Vagina (tissue), 2 donors: ENCODE results near the gene CASP4. TPM values are rescaled to one million over a fixed set of nuclear protein-coding genes. Genes with fewer than 3 reads are reported as not detected.

Experiments used
- DNase-seq, 2 donors: peaks; one replicate each; pipeline ENCODE4 v3.0.0-alpha.2; 2017; ENCODE audit errors: extremely low spot score in 2 of 2
- H3K27ac ChIP-seq: fragments of 200-600 bp; sonication (generic); one replicate; pipeline ENCODE4 v1.5.1; 2019
- H3K27me3 ChIP-seq: fragments of 200-600 bp; sonication (generic); one replicate; pipeline ENCODE4 v1.5.1; 2019
- H3K36me3 ChIP-seq, 2 donors: fragments of 200-600 bp; sonication (generic); one replicate each; pipeline ENCODE4 v1.5.1; 2017 to 2019
- H3K4me1 ChIP-seq: fragments of 200-600 bp; sonication (generic); one replicate; pipeline ENCODE4 v1.5.1; 2019
- H3K4me3 ChIP-seq, 2 donors: fragments of 200-600 bp; sonication (generic); 1 replicate in 1 of 2; 2 replicates in 1 of 2; pipeline ENCODE4 v1.5.1; 2016 to 2019
- H3K9me3 ChIP-seq: fragments of 200-600 bp; sonication (generic); one replicate; pipeline ENCODE4 v1.5.1; 2019
- CTCF ChIP-seq, 3 experiments: fragments of 450-650 bp in 2 of 3; fragments of 200-600 bp in 1 of 3; sonication (generic) in 1 of 3; IDR thresholded peaks; one replicate each; pipeline ENCODE4 v1.5.1; 2017 to 2019; ENCODE audit warnings: antibody characterized with exemption in 3 of 3, mild to moderate bottlenecking in 2 of 3, moderate library complexity in 2 of 3
- POLR2A ChIP-seq, 2 donors: fragments of 450-650 bp; IDR thresholded peaks; one replicate each; pipeline ENCODE4 v1.6.1; 2017; ENCODE audit warnings: antibody characterized with exemption in 2 of 2, mild to moderate bottlenecking in 2 of 2, moderate library complexity in 2 of 2
- POLR2AphosphoS5 ChIP-seq, 2 donors: sonication (generic); formaldehyde crosslinking; IDR thresholded peaks; one replicate each; pipeline ENCODE4 v1.9.0; 2017; ENCODE audit warnings: antibody characterized with exemption in 2 of 2, mild to moderate bottlenecking in 2 of 2, low read depth in 1 of 2; ENCODE audit not compliant: insufficient read depth in 1 of 2
- intact Hi-C: fragments of 100-400 bp; cut with DNase I; formaldehyde crosslinking; loops from one replicate; pipeline ENCODE4 v1.15.1; 2023
- total RNA-seq: library from RNA; depleted of rRNA; stranded (reverse); fragments of >200 nt; gene quantifications from one replicate; pipeline ENCODE4 v1.2.3, GENCODE V29; 2016

Gene CASP4
- total RNA-seq, 1 donor from 2014 or later: 70.2 TPM

GRCh38 chr11:104968856-104969776, 742 bp upstream of the CASP4 start:
- Histone ChIP-seq H3K36me3 (no peaks in the 10 kb centered on the region), H3K27me3 (no peaks in the 10 kb centered on the region), H3K4me1 (peaks cover 29% of the 10 kb centered on the region), H3K9me3 (peaks cover 3% of the 10 kb centered on the region), H3K27ac (peak overlapping the region; percentile 85), H3K4me3 (peak overlapping the region; percentile 56 to 62)
- TF ChIP-seq POLR2AphosphoS5 (IDR thresholded peaks at IDR 0.05; ENCODE audit: insufficient read depth in 1 of 2, low read depth in 1 of 2) (no peak), POLR2A (IDR thresholded peaks at IDR 0.05) (no peak), CTCF (IDR thresholded peaks at IDR 0.05) (no peak)
- intact Hi-C loops: no loop called here
- DNase-seq: peak in 1 of 2 donors; percentile 87

- TF ChIP-seq POLR2A (IDR thresholded peaks at IDR 0.05) (no peak), CTCF (IDR thresholded peaks at IDR 0.05) (no peak), POLR2AphosphoS5 (IDR thresholded peaks at IDR 0.05; ENCODE audit: insufficient read depth in 1 of 2, low read depth in 1 of 2) (no peak)
- Histone ChIP-seq H3K27me3 (no peaks in the 10 kb centered on the region), H3K36me3 (no peaks in the 10 kb centered on the region), H3K9me3 (peaks cover under 1% of the 10 kb centered on the region), H3K4me1 (peaks cover 37% of the 10 kb centered on the region), H3K4me3 (peak overlapping the region; percentile 56 to 62), H3K27ac (peak overlapping the region; percentile 85)
- no peak for DNase-seq
- intact Hi-C loops: no loop called here
These were observed 630 bp downstream of the CASP4 start for GRCh38 chr11:104967534-104968354.

- Histone ChIP-seq H3K27ac (no peak overlapping the region), H3K9me3 (no peaks in the 10 kb centered on the region), H3K27me3 (no peaks in the 10 kb centered on the region), H3K4me3 (no peak overlapping the region), H3K4me1 (peaks cover 43% of the 10 kb centered on the region), H3K36me3 (no peaks in the 10 kb centered on the region)
- TF ChIP-seq POLR2A (IDR thresholded peaks at IDR 0.05): no peak
- TF ChIP-seq CTCF (IDR thresholded peaks at IDR 0.05): no peak
- TF ChIP-seq POLR2AphosphoS5 (IDR thresholded peaks at IDR 0.05; ENCODE audit: insufficient read depth in 1 of 2, low read depth in 1 of 2): no peak
- DNase-seq: no peak
- intact Hi-C loops: no loop called here
These were observed 2.6 kb downstream of the CASP4 start for GRCh38 chr11:104965735-104966134.

GRCh38 chr11:104964247-104964646, 4.1 kb downstream of the CASP4 start:
- Histone ChIP-seq H3K27ac (no peak overlapping the region), H3K4me1 (peaks cover 42% of the 10 kb centered on the region), H3K9me3 (no peaks in the 10 kb centered on the region), H3K27me3 (no peaks in the 10 kb centered on the region), H3K4me3 (no peak overlapping the region), H3K36me3 (no peaks in the 10 kb centered on the region)
- intact Hi-C loops: no loop called here
- TF ChIP-seq CTCF (IDR thresholded peaks at IDR 0.05) (no peak), POLR2A (IDR thresholded peaks at IDR 0.05) (no peak), POLR2AphosphoS5 (IDR thresholded peaks at IDR 0.05; ENCODE audit: insufficient read depth in 1 of 2, low read depth in 1 of 2) (no peak)
- DNase-seq: no peak
